Measurements from ENCODE around the gene RIPOR1.

The RIPOR1 gene

GRCh38 chr16:67558859-67559258, 30.2 kb downstream of the RIPOR1 start:
- DNase-seq: no peak

- no peak for DNase-seq
These were observed 32.3 kb downstream of the RIPOR1 start for GRCh38 chr16:67560827-67561342.

GRCh38 chr16:67561501-67561823, 32.8 kb downstream of the RIPOR1 start:
- DNase-seq: no peak

- peak; percentile 98 for DNase-seq
These were observed 33.3 kb downstream of the RIPOR1 start for GRCh38 chr16:67561824-67562525.

GRCh38 chr16:67562526-67562917, 33.9 kb downstream of the RIPOR1 start, which contains the start of gene CTCF:
TSS of gene CTCF (plus strand) at chr16:67562526. CDS start at chr16:67610833, 48,307 bp downstream.
- DNase-seq: peak; percentile 90

- DNase-seq: peak; percentile 81
These were observed 34.5 kb downstream of the RIPOR1 start for GRCh38 chr16:67562918-67563707.

GRCh38 chr16:67563708-67564468, 35.3 kb downstream of the RIPOR1 start:
- DNase-seq: no peak

GRCh38 chr16:67565470-67566100, 37.0 kb downstream of the RIPOR1 start:
- no peak for DNase-seq

- no peak for DNase-seq
These were observed 42.8 kb downstream of the RIPOR1 start for GRCh38 chr16:67571464-67571863.

- no peak for DNase-seq
These were observed 43.4 kb downstream of the RIPOR1 start for GRCh38 chr16:67571981-67572431.

GRCh38 chr16:67579686-67580085, 51.1 kb downstream of the RIPOR1 start:
- DNase-seq: no peak

- no peak for DNase-seq
These were observed 51.6 kb downstream of the RIPOR1 start for GRCh38 chr16:67580202-67580601.

GRCh38 chr16:67593288-67593687, 64.7 kb downstream of the RIPOR1 start:
- DNase-seq: no peak

GRCh38 chr16:67593701-67594100, 65.1 kb downstream of the RIPOR1 start:
- no peak for DNase-seq

- DNase-seq: no peak
These were observed 65.8 kb downstream of the RIPOR1 start for GRCh38 chr16:67594256-67594915.

GRCh38 chr16:67594956-67595355, 66.3 kb downstream of the RIPOR1 start:
- no peak for DNase-seq
